Stimulated activated CD4-positive, alpha-beta T cell treated with anti-CD3 and anti-CD28 coated beads, Interleukin-15, amount 100 ng/mL, for 48 hours (primary cell): ENCODE data around the gene LCAT.
"Not testable (repeated sequence)": the region's sequence is repeated elsewhere in the genome, so short reads cannot be mapped to it uniquely, and the experiment has no call there.

Source experiments
- DNase-seq, 2 donors: peaks; one replicate each; pipeline ENCODE4 v3.0.0-alpha.2; 2020; ENCODE audit warnings: low read depth in 2 of 2

LCAT gene

GRCh38 chr16:67946966-67947558 is 3.1 kb upstream of the LCAT start:
- DNase-seq = no peak

DNA sequence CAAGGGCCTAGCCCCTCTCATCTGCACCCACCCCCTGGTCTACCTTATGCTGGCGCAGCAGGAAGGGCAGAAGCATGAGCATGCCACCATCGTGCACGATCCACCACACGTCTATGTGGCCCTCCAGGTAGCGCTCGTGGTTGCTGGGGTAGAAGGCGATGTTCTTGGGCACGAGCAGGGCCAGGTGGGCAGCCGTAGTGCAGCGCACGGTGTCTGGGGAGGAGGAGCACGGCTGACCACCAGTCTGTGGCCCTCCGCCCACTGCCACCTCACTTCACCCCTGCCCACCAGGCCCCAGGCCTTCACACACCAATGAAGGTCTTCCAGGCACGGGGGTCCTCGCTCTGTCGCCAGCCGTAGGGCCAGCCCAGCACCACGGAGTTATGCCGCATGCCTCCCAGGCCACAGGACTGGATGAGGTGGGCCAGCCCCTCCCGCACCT is 2.2 kb upstream of the LCAT start:
- DNase-seq = no peak

DNA sequence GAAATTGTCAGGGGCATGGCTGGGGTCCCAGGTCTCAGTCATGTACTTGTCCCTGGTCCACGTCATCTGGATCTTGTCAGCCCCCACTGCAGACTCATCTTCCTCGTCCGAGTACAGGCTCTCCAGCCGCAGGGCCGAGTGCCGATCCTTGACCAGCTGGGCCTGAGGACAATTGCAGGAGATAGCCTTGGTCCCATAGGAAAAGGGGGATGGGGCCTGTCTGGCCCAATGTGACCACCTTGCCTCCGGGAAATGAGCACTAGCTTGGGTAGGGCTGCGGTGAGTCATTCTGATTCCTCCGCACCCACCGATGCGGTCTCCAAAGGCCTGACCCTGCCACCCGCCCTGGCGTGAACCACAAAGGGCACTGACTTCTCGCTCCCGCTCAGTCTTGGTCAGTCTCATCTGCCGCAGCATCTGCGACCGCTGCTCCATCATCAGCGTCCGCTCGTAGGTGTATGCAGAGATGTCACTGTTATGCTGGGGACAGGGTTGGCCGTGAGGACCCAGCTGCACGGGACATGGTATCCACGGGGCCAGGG is 1.5 kb upstream of the LCAT start:
- DNase-seq = no peak

DNA sequence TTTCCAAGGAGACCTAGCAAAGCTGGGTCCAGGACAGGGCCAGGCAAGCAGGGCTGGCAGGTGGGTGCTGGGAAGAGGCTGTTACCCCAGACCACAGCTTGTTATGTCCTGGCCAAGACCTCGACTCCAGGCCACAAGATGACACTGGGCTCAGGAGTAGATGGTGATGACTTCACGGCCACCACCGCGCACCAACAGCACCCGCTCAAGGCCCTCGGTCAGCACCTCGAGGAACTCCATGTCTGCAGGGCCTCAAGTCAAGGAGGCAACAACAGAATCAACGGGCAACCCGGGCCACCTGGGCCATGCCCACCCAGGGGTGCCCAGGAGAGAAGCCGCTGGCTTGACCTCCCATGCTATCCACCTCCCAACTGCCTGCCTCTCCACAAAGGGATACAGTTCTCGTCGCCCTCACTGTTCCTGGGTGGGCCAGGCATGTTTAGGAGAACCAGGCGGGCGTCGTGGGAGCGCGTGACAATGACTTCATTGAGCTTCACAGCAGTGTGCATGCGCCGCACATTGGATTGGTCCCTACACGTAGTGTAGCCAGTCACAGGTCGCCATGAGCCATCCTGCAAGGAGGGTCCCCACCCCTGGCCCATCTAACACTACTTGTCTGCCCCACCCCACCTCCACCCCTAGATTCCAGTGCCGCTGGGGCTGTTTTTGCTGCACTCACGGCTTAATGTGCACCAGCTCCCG is 921 bp upstream of the LCAT start:
- DNase-seq = no peak

DNA sequence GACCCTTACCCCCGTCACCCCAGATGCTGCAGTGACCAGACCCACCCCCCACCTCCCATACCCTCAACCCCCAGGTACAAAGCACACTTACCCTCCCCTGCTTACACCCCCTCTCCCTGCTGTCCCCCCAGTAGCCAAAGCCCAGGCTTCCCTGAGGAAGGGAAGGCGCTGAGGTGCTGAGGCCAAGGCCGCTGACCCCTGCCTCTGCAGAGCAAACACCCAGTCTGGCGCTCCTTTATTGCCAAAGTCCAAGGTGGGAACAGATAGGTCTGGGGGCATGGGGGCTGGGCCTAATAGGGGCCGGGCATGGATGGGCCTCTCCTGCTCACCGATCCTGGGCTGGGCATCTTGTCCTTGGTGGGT is 683 bp downstream of the LCAT start:
- no peak for DNase-seq

DNA sequence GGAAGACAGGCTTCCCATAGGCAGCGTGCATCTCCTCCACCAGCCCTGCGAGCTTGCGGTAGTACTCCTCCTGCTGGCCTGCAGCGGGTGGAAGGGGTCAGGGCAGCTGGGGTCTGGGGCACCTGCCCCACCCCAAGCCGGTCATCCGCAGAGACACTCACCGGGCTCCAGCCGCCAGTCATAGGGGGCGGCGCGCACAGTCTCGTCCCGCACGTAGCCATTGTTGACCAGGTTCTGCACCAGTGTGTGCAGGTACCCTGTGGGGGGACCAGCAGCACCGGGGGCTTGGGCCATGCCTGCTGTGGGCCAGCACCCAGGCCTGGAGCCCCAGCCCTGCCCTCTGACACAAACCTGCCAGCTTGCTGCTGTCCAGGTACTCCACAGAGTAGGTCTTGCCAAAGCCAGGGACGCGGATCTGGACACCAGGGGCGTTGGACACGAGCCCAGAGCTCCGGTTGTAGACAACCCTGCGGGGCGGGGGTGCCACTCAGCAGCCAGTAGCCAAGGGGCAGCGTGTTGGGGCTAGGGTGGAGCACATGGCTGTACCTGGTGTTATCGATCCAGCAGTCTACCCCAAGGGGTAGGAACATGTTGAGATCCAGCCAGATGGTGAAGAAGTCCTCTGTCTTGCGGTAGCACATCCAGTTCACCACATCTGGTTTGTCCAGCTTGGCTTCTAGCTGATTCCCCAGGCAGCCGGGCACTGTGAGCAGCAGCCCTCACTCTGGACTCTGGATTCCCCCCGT is 1.2 kb downstream of the LCAT start:
- no peak for DNase-seq

GRCh38 chr16:67942200-67942509 is 1.8 kb downstream of the LCAT start:
- DNase-seq = peak in 1 of 2 donors; percentile 19

DNA sequence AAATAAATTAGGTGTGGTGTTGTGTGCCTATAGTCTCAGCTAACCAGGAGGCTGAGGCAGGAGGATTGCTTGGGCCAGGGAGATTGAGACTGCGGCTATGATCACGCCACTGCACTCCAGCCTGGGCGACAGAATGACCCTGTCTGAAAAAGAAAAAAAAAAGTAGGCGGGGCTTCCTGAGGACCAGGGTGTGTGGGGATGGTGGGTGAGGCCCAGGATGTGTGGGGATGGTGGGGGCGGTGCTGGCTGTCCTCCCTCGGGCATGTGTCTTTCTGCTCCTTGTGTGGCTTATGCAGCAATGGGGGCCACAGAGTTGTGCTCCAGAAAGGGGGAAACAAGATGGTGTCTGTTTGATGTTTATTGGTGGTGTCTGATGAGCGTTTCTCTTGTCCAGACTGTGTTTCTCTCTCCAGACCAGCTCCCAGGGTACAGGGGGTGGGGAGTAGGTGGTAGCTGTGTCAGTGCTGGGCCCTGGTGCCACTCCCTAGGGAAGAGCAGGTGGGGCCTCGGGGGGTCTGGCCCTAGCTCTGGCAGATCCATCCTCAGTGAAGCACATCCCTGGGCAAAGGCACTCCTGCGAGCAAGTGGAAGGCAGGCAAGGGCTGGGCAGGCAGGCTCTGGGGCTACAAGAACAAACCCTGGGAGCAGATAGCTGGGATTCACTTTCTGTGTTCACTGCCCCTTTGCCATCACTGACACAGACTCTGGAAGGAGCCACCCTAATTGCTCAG is 2.3 kb downstream of the LCAT start:
- DNase-seq = no peak

DNA sequence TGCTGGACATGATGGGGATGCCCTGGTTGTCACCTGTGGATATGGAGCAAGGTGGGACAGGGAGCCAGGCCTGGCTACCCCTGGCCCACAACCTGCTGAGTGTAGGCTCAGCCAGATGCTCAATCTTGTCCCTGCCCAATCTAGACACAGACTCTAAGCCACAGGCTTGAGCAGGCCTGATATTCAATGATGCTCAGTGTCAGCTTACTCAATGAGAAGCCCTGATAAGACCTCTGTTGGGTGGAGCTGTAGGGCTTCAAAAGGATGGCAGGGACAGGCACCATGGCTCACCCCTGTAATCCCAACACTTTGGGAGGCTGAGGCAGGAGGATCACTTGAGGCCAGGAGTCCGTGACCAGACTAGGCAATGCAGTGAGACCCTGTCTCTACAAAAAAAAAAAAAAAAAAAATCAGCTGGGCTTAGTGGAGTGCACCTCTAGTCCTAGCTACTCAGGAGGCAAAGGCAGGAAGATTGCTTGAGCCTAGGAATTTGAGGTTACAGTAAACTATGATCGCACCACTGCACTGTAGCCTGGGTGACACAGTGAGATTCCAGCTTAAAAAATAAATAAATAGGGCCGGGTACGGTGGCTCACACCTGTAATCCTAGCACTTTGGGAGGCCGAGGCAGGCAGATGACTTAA is 3.4 kb downstream of the LCAT start:
- no peak for DNase-seq

DNA sequence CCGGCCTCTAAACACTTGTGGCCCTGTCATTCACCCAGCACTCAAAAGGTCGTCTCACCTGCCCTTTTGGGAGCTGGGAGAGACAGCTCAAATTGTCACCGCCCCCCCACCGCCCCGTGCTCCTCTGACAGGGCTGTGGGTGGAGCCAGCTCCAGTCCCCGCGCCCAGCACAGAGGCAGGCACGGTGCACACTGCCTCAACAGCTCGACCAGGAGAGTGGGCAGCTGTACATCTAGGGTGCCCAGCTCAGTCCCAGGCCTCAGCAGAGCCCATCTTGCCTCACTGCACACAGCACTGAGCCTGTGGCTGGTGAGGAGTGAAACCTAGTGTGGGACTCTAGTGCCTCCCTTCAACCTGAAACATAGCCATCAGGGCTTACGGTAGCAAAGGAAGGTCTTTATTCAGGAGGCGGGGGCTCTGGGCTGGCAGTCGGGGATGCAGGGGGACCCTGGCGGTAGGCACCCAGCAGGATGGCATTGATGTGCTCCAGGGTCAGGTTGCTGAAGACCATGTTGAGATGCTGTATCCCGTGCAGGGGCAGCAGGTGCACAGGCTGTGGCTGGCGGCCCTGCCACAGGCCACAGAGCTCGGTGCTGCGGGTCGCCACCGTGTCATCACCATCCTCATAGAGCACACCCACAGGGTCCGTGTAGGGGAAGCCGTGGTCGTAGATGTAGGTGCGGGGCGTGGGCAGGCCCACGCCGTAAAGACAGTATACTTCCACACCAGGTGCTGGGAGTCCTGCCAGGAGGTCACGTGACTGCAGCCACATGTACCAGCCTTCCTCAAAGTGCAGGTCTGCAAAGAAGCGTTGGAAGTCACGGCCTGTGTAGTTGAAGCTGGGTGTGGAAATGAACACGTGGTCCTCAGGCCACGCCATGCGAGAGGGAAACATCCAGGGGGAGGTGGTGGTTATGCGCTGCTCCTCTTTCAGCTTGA is 4.1 kb downstream of the LCAT start:
- DNase-seq = peak in 1 of 2 donors; percentile 38

DNA sequence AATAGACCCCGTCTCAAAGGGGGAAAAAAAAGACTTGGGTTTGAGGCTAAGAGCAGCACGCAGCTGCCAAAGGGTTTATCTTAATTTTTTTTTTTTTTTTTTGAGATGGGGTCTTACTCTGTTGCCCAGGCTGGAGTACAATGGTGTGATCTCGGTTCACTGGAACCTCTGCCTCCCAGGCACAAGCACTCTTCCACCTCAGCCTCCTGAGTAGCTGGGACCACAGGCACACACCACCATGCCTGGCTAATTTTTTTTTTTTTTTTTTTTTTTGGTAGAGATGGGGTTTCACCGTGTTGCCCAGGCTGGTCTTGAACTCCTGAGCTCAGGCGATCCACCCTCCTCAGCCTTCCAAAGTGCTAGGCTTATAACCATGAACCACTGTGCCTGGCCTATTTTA is 6.2 kb downstream of the LCAT start:
- DNase-seq = not testable (repeated sequence)

- peak in 1 of 2 donors; percentile 69 for DNase-seq
Observed at GRCh38 chr16:67936880-67937605, 6.9 kb downstream of the LCAT start.

DNA sequence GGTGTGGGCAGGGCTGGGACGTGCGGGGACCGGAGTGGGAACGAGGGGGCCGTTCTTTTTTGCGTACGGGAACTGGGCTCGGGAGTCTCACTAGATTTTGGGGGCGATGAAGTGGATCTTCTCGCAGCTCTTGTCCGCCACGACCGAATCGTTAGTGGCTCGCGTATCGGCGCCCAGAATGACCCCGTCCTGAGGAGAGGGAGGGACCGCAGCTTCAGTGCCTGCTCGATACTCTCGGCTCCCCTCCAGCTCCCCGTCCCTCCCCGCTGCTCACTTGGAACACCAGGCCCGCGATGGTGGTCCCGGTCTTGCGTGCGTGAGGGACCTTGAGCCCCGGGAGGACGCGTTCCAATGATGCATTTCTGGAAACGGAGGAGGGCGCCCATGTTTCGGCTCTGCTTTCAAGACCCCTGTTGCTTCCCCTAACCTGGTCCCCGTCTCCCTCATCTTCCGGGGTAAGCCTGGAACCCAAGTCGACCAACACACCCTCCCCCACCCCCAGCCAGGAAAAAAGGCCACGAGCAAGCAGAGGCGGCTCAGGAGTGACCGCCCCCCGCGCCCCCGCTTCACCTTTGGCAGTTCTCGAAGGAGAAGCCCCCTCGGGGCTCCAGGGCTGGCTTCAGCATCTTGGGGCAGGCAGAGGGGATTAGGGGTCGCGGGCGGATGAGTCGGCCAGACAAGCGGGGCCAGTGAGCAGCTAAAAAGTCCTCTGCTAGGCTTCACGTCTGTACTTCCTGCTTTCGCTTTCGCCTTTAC is 7.6 kb downstream of the LCAT start, which contains the start of gene PSMB10:
Gene PSMB10, minus strand, starts transcription at position 727 of the 756 bp plus-strand sequence. Its CDS starts 101 bp downstream, at position 626.
- peak; percentile 40 to 66 for DNase-seq

DNA sequence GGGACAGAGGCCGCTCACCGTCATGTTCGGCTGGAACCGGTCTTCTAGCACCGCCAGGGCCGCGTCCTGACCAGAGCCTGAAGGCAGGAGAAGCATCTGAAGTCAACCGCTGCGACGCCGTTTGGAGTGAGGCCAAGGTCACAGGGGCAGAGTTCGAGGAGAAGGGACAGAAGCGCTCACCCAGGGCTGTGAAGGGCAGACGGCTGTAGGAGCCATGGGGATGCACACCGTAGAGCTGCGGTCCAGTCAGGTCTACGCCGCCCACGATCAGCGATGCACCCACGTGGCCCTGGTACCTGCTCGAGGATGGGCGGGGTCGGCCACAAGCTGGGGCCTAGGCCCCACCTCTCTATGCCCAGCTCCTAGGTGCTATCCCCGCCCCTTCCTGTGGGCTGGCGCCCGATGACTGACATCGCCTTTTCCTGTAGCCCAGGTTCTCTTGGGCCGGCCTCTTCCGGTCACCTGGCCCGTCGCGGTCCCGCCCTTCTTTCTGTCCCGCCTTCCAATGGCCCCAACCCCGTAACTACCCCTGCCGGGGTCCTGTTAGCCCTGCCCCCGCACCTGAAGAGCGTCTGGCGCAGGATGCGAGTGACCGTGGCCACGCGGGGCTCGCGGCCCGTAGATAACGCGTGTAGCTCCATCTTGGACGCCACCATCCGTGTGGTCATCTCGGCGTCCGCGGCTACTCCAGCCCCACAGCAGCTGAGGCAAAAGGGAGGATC is 8.4 kb downstream of the LCAT start:
- peak; percentile 94 to 97 for DNase-seq

DNA sequence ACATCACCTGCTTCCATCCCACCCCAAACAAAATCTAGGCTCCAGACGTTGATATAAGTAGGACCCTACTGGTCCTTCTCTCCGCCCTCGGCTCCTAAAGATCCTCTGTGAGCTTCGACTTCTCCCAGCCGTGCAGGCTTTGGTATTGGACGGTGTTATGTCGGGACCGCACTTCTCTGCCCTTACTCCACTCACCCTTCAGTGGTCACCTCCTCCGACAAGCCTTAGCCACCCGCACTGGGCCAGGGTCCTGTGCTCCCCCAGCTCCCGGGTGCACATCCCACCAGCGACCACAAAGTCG is 8.9 kb downstream of the LCAT start:
- no peak for DNase-seq

DNA sequence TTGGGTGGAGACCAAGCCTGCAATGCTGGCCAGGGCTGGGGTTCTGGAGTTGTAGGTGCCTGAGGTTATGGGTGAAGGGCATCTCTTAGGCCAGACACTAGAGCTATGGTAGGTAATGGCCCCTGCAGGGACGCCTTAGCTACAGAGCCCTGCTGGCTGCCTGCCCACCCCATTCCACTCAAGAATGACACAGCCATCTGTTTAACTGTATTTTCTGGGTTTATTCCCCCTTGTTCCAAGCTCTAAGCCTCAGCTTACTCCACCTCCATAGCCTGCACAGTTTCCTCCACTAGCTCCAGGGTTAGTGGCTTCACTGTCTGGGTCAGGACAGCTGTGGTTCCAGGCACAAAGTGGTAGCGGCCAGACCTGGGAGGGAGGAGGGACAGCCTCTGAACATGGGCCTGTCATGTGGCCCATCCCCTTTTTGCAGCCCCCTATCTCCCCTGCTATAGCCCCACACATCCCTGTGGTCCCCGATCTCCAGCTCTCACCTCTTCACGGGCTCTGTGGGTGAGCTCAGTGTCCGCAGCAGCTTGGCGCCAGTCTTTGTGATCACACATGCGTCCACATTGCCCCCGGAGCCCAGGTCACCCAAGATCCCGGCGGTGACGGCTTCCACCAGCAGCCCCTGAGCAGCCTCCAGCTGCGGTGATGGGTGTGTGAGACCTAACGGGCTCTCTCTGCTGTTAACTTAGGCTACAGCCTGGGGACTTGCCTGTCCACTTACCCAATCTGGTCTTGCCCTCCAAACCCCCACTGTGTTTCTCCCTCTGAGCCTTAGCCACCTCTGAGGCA is 9.4 kb downstream of the LCAT start:
- no peak for DNase-seq

DNA sequence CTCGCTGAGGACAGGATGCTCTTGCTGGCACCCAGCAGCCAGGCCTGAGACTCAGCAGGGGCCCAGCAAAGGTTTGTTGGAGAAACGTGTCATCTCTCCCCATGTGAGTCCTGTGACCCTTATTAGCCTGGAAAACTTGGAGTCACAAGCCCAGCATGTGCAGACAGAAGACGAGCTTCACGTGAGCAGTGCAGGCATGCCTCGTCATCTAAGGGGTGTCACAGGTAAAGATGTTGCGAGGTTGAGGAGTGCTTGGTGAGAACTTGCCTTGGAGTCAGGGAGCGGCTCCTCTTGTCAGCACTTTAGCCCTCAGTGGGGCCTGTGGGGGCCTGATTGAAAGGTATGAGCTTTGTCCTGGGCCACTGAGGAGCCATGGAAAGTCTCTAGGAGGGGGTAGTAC is 10.1 kb downstream of the LCAT start:
- DNase-seq = no peak

DNA sequence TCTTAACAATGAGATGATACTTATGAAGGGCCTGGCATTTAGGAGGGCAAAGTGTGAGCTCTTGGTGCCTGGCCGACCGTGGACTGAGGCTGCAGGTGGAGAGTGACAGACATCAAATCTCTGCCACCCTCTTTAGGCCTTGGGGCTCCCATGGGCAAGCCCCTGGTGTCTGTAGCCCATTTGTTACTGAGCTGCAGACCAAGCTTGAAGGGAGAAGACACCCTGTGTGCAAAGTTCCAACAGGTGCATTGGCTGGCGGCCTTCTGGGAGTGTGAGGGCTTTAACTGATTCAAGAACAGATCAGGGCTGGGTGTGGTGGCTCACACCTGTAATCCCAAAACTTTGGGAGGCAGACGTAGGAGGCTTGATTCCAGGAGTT is 11.5 kb downstream of the LCAT start:
- DNase-seq = no peak
